Mucosa of gallbladder (tissue), 1 donor: ENCODE data around the gene PPP2R2C. TPM values are rescaled to one million over a fixed set of nuclear protein-coding genes. Genes with fewer than 3 reads are reported as not detected.

Experiments
- DNase-seq: peaks from one replicate; pipeline ENCODE4 v3.0.0-alpha.2; 2020; ENCODE audit warnings: low spot score
- total RNA-seq: library from RNA; stranded (reverse); gene quantifications from one replicate; pipeline ENCODE4 v1.2.1, GENCODE V29; 2021
- donor health status: DM: no; HTN: no; CAD: no.

The PPP2R2C gene
- total RNA-seq, 1 donor from 2014 or later, result 0.49 TPM

DNA sequence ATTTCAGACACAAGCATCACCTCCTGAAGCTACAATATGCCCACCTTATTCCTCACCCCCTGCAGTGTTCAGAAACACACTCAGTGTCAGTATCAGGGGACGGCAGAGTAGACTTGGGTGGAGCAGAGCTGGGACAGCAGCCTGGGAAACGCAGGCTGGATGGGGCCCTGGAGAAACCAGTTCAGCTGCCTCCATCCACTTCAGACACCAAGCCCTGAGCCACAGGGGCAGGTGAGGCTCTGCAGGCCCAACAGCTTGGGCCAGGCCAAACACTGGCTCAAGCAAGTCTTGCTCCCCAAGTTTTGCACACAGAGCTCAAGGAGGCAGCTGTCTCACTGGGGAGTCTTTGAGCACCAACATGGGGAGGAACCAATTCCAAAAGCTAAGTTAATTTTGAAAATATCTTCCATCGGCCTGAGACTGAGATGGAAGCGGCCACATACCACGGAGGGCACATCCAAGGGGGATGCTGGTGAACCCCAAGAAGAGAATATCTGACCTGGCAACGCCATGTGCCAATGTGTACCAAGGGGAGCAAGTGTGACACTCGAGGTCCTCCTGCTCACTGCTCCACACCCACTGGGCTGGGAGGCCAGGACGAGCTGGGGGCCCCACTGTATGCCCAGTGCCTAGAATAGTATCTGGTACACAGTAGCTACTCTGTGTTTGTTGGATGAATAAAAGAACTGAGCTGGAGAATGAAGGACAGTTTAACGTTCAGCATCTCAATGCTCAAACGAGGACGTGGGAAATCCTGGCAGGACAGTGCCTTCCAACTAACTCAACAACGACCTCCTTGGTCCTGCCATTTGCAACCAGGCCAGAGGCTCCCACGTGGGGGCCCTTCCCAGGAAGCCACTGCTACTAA, 45.6 kb downstream of the PPP2R2C start:
- DNase-seq, result no peak

- no peak for DNase-seq
Observed at GRCh38 chr4:6425911-6426310, 46.5 kb downstream of the PPP2R2C start.

GRCh38 chr4:6425336-6425735, 47.1 kb downstream of the PPP2R2C start:
- DNase-seq, result no peak

DNA sequence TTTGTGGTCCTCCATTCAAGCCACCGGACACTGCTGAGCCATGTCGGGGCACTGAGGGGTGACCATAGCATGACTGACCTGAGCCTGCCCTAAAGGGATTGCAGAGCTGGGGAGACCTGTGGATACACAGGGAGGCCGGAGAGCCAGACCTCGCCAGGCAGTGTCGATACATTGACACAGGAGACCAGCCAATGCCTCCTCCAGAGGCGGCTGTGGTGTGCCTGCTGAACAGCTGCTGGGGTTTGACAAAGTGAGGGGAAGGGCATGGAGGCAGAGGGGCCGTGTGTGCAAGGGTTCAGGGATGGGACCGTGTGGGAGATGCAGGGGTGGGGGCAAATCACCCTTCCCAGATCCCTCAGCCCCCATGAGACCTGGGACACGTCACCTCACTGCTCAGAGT, 48.0 kb downstream of the PPP2R2C start:
- DNase-seq, result no peak

DNA sequence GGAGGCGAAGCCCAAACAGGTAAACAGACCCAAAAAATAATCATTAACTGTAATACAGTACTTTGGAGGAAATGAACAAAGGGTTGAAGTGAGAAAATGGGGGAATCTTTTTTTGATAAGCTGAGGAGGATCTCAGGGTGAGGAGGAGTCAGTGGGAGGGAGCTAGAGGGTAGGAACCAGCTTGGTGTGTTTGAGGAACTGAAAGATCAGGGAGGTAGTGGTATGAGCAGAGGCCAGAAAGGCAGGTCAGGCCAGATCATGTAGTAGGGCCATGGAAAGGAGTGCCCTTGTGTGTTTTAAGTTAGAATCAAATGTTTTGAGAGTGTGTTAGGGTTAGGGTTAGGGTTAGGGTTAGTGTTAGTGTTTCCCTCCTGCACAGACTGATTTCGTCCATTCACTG, 48.8 kb downstream of the PPP2R2C start:
- no peak for DNase-seq

DNA sequence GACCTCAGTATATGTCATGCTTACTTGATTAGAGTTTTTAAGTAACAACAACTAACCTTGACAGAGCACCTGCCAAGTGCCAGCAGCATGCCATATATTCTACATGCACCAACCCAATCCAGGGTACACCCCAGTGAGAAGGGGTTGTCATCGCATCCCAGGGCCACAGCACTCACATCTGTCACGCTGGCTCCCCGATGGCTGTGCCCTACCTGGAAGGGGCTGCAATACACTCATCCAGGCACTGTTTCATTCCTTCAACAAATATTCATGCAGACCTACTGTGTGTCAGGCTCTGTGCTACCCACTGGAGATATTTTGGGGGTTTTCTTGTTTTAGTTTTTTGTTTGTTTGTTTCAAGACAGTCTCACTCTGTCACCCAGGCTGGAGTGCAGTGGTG, 49.5 kb downstream of the PPP2R2C start:
- no peak for DNase-seq

DNA sequence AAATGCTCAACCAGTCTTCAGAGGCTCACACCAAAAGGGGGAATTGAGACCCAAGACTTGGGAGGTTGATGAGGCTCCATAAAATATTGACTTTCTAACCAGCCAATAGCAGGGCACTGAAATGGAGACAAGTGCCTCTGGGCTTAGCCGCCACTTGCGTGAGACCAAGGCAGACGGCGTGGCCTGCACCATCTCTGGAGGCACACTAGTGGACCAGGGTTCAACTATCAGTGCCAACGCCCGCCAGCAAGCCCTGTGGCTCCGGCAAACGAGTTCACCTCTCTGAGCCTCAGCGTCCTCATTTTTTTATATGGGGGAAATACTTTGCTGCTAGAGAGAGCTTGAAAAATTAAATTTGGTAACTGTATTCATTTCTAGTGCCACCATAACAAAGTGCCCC, 50.3 kb downstream of the PPP2R2C start:
- no peak for DNase-seq

- no peak for DNase-seq
Observed at GRCh38 chr4:6421397-6421796, 51.0 kb downstream of the PPP2R2C start.

DNA sequence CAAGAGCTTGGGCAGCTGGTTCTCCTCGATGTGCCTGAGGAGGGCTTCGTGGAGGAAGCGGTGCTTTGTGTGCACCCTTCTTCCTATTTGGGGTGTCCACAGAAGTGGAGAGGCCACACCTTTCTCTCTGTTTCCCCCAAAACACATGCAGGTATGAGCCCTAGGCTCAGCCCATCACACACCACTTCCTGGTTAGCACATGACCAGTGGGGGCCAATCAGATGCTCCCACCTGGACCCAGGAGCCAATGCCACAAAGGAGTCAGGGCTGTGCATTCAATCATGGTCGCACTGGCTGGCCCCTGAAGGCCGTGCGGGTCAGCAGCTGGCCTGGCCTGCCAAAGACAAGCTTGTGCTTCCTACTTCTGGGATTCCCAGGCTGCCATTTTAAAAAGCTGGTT, 51.4 kb downstream of the PPP2R2C start:
- no peak for DNase-seq

DNA sequence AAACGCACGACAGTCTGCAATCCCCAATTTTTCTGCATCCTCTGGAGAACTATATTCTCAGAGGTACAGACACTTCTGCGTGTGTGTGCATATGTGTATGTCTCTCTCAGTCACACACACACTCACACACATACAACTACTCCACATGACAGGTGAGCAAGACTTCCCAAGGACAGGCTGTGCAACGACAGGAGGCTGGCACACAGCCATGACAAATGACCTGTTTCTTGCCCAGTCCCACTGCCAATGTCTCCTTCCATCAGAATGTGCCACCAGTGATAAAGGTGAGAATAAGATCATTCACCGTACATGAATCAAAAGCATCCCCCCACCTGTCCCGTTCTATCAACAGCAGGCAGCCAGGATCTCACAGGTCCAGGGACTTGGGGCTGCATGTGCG, 52.4 kb downstream of the PPP2R2C start:
- DNase-seq, result no peak

DNA sequence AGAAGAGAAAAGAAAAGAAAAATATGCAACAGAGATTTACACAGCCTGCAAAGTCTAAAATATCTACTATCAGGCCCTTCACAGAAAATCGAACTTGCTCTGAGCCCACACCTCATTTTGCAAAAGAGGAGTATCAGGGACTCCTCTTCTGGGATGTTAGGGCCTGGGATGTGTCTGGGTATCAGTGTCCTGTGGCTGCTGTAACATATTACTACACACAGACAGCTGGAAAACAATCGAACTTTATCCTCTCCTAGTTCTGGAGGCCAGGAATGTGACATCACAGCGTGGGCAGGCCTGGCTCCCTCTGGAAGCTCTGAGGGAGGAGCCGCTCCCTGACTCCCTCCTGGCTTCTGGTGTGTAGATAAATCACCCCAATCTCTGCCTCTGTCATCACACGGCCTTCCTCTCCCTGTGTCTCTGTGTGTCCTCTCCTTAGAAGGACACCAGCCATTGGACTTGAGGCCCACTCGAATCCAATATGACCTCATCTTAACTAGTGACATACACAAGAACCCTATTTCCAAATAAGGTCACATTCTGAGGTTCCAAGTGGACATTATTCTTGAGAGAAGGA, 52.9 kb downstream of the PPP2R2C start:
- DNase-seq, result no peak

DNA sequence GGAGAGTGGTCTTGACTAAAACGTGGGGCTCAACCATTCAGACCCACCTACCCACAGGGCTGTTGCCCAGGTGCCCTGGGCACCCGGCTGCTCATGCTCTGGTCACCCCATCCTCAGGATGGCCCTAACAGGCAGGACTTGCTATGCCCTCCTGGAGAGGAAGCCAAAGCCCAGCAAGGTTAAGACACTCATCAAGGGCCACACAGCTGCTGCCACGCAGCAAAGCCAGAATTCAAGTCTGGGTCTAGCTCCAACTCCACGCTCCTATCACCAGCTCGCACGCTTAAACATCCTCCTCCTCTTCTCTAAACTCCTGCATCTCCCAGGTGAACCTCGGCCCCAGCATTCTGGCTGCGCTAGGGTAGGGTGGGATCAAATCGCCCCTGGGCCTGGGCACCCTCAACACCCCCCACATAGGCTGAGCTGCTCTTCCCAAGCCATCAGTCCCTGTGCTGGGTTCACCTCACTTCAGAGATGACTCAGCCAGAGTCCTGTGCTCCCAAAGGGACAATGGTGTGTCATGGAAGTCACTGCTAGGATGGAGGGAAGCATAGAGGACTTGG, 54.1 kb downstream of the PPP2R2C start:
- no peak for DNase-seq

- no peak for DNase-seq
Observed at GRCh38 chr4:6417516-6418050, 54.8 kb downstream of the PPP2R2C start.

GRCh38 chr4:6416518-6417286, 55.7 kb downstream of the PPP2R2C start:
- DNase-seq, result no peak

DNA sequence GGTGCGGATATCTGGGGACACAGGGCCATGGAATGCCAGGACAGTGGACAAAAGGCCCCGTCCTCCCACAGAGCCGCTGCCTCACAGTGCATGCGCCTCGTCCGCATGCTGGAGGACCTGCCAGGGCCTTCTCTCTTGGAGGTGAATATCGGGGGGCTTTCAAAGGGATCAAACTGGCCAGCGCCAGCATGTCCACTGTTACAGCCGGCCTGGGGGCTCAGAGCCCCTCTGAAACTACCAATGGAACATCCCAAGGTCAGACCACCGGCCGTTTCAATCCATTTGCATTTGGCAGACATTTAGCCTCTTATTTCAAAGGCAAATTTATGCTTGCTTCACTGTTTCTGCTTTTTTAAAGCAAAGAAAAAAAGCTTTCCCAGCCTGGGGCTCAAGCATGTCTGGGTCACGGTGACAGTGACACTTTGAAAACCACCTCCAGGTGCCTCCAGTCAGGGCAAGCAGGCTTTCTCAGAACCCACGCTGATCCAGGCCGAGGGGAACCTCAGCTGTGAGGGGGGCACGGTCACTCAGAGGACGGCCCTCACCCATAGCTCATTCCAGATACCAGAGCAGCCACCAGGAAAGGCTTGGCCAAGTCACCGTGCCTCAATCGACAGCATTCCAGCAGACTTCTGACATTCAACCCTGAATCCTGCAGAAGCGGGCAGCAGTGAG, 57.2 kb downstream of the PPP2R2C start:
- no peak for DNase-seq

GRCh38 chr4:6414578-6414977, 57.8 kb downstream of the PPP2R2C start:
- no peak for DNase-seq

DNA sequence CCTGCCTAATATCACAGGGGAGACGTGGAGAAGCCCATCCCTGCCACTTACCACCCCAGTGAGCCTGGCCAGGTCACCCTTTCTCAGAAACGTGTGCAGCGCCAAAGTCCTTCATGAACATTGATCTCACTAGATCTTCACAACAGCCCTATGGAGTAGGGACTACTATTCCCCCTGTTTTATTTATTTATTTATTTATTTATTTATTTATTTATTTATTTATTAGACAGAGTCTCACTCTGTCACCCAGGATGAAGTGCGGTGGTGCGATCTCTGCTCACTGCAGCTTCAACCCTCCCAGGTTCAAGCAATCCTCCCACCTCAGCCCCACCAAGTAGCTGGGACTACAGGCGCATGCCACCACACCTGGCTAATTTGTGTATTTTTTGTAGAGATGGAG, 61.8 kb downstream of the PPP2R2C start:
- no peak for DNase-seq

DNA sequence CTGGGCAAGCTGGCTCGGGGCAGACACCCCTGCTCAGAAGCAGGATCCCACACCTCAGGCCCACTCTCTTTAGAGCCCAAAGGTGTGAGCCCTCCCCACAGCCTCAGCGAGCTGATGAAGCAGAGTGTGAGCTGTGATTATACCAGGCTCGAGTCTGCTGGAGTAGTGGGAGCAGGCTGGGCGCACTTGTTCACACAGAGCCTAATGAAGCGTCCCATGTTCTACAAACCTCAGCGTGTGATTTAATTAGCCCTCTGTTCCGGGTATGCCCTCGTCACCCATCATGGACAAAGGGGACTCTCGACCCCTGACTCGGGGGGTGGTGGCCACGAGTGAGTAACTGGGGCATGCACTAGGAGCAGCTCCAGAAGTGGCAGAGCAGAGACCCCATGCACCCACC, 62.3 kb downstream of the PPP2R2C start:
- no peak for DNase-seq

GRCh38 chr4:6409381-6409780, 63.0 kb downstream of the PPP2R2C start:
- no peak for DNase-seq

DNA sequence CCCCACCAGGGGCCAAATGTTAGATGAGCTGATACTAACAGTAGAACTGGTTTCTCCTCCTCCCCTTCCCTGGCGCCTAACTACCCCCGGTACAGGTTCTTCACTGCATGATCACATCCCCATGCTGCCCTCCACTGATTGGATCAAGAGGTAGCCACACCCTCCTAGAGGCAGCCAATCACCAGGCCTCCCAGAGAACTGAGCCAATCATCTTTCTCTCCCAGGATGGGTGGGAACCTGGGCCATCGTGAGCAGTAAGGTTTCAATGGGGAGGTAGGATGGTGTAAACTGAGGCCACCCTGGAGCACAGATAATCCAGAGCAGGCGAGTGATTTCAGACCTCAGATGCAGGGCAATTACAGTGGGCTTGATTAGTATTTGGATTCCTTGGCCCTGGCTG, 64.2 kb downstream of the PPP2R2C start:
- no peak for DNase-seq

- DNase-seq, result no peak
Observed at GRCh38 chr4:6405397-6405706, 67.1 kb downstream of the PPP2R2C start.
